ENCODE results near the gene PGP. TPM values are rescaled to one million over a fixed set of nuclear protein-coding genes. Genes with fewer than 3 reads are reported as not detected.

Gene PGP
- total RNA-seq, 4 donors from 2014 or later: 8.1 to 10.4 (median 9.6) TPM

DNA sequence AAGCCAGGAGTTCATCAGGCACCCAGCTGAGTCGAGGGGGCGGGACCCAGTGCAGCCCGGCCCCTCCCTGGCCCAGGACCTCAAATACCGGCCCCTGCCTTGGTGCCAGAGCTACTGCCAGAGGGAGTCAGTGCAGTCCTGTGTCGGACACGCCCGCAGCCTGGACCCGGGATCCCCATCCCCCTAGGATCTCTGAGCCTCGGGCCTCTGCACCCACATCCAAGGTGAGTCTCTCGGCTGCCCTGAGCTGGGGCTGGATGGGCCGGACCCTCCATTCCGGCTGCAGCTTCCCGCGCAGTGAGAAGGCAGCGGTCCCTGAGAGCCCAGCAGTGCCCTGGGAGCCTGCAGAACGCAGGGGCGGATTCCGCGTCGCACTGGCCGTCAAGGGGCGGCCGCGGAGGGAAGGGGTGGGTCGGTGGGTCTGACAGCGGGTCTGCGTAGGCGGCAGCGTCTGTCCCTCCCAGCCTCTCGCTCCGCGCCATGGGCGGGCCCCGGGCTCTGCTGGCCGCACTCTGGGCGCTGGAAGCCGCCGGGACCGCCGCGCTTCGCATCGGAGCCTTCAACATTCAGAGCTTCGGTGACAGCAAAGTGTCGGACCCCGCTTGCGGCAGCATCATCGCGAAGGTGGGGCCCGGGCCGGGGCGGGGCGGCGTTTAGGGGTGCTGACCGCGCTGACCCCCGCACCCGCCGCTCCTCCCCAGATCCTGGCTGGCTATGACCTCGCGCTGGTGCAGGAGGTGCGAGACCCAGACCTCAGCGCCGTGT lies 21.9 kb upstream of the PGP start, which contains the start of gene DNASE1L2:
Gene DNASE1L2, plus strand, starts transcription at position 108 of the 765 bp plus-strand sequence. Its CDS starts 373 bp downstream, at position 481.
- no peak for TF ChIP-seq CTCF (IDR thresholded peaks at IDR 0.05)
- DNase-seq (ENCODE audit: low spot score): no peak
- no peak for ATAC-seq (ENCODE audit: low FRiP score)

GRCh38 chr16:2235695-2236336 lies 21.2 kb upstream of the PGP start:
- DNase-seq (ENCODE audit: low spot score) (no peak), ATAC-seq (ENCODE audit: low FRiP score) (no peak)
- TF ChIP-seq CTCF (IDR thresholded peaks at IDR 0.05): no peak

GRCh38 chr16:2235234-2235651 lies 20.6 kb upstream of the PGP start:
- no peak for DNase-seq (ENCODE audit: low spot score)
- no peak for ATAC-seq (ENCODE audit: low FRiP score)
- no peak for TF ChIP-seq CTCF (IDR thresholded peaks at IDR 0.05)

DNA sequence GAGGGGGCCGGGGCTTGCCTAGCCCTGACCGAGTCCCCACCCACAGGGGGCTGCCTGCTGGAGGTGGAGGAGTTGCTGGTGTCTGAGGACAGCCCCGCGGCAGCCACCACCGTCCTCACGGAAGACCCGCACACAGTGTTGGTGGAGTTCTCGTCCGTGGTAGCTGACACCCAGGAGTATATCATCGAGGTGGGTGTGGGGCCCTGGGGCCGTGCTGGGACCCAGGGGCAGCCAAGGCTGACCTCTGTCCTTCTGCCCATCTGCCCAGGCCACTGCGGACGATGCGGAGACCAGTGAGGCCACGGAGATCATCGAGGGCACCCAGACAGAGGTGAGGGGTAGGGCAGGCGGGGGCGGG lies 20.2 kb upstream of the PGP start:
- ATAC-seq (ENCODE audit: low FRiP score) (no peak), DNase-seq (ENCODE audit: low spot score) (no peak)
- no peak for TF ChIP-seq CTCF (IDR thresholded peaks at IDR 0.05)

DNA sequence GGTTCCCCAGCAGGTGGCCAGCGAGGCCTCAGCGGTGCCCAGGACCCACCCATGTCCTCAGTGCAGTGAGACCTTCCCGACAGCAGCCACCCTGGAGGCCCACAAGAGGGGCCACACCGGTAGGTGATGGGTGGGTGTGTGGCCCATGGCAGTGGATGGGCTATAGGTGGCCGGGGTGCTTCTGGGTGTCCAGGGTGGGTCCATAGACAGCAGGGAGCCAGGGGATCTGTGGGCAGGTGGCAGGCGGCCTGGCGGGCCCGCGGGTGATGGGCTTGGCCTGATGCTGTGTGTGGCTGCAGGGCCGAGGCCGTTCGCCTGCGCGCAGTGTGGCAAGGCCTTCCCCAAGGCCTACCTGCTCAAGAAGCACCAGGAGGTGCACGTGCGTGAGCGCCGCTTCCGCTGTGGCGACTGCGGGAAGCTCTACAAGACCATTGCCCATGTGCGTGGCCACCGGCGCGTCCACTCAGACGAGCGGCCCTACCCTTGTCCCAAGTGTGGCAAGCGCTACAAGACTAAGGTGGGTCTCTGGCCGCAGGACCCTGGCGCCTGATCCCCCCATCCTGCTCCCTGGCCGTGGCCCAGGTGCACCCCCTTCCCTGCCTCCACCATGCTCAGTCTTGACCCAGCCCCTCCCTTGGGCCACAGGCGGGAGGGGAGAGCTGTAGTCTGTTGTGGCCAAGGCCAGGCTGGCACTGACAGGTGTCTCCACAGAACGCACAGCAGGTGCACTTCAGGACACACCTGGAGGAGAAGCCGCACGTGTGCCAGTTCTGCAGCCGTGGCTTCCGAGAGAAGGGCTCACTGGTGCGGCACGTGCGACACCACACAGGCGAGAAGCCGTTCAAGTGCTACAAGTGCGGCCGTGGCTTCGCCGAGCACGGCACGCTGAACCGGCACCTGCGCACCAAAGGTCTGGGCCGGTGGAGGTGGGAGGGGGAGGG lies 19.5 kb upstream of the PGP start:
- no peak for TF ChIP-seq CTCF (IDR thresholded peaks at IDR 0.05)
- ATAC-seq (ENCODE audit: low FRiP score): no peak
- DNase-seq (ENCODE audit: low spot score): no peak

DNA sequence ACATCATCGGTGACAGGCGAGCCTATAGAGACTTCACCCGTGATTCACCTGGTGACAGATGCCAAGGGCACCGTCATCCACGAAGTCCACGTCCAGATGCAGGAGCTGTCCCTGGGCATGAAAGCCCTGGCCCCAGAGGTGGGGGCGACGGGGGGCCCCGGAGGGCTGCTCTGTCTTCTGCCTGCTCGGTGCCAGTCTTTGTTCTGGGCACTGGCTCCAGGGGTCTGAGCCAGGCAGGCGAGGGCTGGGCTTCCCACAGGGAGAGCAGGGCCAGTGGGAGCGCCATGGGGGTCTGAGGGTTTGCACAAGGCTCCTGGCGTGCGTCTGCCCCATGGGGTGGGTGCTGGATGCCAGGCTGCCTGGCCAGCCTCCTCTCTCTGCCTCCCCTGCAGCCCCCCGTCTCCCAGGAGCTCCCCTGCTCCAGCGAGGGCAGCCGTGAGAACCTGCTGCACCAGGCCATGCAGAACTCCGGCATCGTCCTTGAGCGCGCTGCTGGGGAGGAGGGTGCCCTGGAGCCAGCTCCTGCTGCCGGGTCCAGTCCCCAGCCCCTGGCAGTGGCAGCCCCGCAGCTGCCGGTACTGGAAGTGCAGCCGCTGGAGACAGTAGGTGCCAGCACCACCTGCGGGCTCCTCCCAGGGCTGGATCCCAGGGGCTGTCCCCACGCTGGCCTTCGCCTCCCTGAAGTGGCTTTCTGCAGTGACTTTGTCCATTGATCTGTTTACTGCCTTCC lies 18.6 kb upstream of the PGP start:
- DNase-seq (ENCODE audit: low spot score) (no peak), ATAC-seq (ENCODE audit: low FRiP score) (no peak)
- no peak for TF ChIP-seq CTCF (IDR thresholded peaks at IDR 0.05)

All from omental fat pad (tissue), 4 donors.